GM21717 (cell line): Measurements from ENCODE around the gene TNFSF13.

ENCODE experiments used
- ATAC-seq: cut with Tn5 transposase; IDR thresholded peaks from one replicate; pipeline ENCODE4 v1.9.1; 2021; ENCODE audit warnings: mild to moderate bottlenecking, moderate library complexity; ENCODE audit not compliant: unreplicated experiment

The TNFSF13 gene

DNA sequence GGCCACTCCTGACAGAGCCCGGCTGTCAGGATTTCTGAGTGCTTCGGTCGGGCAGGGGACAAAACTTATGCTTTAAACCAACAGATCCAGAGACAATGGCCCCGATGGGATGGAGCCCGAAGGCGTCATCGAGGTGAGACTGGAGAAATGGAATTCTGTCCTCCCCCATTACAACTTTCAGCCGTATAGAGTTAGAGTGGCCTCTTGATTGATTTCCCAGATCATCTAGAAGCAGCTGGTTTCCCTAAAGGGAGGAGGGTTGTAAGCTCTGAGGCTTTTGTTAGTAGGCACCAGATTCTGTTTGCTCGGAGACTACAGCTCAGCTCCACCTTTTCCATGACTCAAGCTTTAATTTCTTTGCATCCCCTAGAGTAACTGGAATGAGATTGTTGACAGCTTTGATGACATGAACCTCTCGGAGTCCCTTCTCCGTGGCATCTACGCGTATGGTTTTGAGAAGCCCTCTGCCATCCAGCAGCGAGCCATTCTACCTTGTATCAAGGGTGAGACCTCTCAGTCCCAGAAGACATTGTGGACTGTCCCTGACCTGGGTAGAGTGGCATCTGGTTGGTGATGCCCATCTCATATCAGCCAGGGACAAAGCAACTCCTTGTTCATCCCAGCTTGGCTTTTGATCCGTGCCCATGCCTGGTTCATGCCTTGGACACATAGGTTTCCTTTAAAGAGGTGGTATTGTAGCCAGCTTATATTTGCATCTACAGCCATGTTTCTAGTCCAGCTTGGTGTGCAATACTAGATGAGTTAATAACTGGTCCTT lies 15.8 kb downstream of the TNFSF13 start:
- ATAC-seq, result no peak

DNA sequence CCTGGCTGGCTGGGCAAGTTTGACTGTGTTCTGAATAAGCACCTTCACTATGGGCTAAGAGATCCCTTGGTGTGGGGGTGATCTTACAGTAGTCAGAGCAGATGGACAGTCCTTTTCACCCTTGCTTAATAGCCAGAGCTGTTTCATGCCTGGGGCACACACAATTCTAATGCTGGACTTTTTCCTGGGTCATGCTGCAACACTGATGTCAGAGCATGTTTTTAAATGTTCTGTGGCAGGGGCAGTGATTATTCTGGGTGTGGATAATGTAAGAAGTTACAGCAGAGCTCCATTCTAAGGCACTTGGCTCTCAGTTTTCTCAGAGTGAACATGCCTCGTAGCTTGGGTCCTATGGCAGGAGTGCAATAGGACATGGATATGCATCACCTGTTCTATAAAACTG lies 16.9 kb downstream of the TNFSF13 start:
- ATAC-seq, result no peak

DNA sequence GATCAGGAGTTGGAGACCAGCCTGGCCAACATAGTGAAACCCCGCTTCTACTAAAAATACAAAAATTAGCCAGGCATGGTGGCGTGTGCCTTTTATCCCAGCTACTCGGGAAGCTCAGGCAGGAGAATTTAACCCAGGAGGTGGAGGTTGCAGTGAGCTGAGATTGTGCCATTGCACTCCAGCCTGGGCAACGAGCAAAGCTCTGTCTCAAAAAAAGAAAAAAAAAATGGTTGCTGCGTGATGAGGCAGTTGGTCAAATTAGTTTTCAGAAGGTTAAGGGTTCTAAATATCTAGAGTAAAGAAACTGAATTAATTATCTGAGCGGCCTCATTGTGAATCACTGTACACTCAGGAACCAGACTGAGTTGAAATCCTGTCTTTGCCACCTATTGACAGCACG lies 17.4 kb downstream of the TNFSF13 start:
- no peak for ATAC-seq

DNA sequence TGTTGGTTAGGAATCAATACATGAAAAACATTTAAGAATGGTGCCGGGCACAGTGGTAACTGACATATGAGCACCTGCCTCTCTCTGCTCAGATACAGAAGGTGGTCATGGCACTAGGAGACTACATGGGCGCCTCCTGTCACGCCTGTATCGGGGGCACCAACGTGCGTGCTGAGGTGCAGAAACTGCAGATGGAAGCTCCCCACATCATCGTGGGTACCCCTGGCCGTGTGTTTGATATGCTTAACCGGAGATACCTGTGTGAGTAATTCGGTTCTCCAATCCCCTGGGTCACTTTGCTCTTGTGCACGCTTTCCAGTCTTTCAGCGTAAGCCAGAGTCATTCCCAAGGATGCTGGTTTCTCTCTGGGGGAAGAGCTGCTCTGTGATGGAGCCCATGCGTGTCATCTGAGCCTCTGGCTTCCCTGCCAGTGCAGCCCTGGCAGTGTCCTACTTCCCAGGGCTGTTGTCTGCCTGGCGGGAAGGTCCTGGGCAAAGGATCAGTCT lies 17.9 kb downstream of the TNFSF13 start:
- no peak for ATAC-seq

DNA sequence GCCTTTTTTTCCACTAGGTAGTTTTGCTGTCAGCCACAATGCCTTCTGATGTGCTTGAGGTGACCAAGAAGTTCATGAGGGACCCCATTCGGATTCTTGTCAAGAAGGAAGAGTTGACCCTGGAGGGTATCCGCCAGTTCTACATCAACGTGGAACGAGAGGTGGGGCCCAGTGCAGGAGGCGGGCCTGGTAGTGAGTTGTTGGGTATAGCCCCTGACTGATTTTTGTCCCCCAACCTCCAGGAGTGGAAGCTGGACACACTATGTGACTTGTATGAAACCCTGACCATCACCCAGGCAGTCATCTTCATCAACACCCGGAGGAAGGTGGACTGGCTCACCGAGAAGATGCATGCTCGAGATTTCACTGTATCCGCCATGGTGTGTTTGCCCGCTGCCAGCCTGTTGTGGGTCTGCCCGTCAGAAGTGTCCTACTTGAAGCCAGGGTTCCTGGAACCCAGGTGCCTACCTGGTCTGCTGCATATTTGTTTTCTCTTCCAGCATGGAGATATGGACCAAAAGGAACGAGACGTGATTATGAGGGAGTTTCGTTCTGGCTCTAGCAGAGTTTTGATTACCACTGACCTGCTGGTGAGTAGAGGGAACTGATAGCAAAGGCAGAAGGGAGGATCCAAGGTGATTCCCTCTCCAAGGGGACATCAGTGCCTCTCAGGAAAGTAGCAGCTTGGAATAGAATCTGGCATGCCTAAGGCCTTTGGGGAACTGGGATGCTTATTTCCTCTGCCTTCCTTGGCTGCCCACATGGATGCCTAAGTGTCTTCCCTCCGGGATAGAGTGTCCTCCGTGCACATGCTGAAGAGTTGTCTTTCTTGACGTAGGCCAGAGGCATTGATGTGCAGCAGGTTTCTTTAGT lies 19.0 kb downstream of the TNFSF13 start:
- no peak for ATAC-seq

DNA sequence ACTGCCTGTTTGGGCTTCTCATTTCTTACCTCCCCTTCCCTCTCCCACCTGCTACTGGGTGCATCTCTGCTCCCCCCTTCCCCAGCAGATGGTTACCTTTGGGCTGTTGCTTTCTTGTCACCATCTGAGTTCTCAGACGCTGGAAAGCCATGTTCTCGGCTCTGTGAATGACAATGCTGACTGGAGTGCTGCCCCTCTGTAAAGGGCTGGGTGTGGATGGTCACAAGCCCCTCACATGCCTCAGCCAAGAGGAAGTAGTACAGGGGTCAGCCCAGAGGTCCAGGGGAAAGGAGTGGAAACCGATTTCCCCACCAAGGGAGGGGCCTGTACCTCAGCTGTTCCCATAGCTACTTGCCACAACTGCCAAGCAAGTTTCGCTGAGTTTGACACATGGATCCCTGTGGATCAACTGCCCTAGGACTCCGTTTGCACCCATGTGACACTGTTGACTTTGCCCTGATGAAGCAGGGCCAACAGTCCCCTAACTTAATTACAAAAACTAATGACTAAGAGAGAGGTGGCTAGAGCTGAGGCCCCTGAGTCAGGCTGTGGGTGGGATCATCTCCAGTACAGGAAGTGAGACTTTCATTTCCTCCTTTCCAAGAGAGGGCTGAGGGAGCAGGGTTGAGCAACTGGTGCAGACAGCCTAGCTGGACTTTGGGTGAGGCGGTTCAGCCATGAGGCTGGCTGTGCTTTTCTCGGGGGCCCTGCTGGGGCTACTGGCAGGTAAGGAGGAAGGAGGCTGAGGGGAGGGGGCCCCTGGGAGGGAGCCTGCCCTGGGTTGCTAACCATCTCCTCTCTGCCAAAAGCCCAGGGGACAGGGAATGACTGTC lies 20.7 kb downstream of the TNFSF13 start, which contains the start of gene CD68:
CD68 (plus strand) TSS at position 638 of the 833 bp plus-strand sequence; CDS start at position 678, 40 bp downstream.
- no peak for ATAC-seq

DNA sequence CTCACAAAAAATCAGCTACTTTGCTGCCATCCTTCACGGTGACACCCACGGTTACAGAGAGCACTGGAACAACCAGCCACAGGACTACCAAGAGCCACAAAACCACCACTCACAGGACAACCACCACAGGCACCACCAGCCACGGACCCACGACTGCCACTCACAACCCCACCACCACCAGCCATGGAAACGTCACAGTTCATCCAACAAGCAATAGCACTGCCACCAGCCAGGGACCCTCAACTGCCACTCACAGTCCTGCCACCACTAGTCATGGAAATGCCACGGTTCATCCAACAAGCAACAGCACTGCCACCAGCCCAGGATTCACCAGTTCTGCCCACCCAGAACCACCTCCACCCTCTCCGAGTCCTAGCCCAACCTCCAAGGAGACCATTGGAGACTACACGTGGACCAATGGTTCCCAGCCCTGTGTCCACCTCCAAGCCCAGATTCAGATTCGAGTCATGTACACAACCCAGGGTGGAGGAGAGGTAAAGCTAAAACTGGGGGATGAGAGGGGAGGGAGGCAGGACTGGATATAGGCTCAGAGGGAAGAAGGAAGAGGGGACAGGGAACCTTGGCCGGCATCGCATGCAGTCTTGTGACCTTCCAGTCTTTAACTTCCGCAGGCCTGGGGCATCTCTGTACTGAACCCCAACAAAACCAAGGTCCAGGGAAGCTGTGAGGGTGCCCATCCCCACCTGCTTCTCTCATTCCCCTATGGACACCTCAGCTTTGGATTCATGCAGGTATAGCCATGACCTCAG lies 21.5 kb downstream of the TNFSF13 start:
- no peak for ATAC-seq

DNA sequence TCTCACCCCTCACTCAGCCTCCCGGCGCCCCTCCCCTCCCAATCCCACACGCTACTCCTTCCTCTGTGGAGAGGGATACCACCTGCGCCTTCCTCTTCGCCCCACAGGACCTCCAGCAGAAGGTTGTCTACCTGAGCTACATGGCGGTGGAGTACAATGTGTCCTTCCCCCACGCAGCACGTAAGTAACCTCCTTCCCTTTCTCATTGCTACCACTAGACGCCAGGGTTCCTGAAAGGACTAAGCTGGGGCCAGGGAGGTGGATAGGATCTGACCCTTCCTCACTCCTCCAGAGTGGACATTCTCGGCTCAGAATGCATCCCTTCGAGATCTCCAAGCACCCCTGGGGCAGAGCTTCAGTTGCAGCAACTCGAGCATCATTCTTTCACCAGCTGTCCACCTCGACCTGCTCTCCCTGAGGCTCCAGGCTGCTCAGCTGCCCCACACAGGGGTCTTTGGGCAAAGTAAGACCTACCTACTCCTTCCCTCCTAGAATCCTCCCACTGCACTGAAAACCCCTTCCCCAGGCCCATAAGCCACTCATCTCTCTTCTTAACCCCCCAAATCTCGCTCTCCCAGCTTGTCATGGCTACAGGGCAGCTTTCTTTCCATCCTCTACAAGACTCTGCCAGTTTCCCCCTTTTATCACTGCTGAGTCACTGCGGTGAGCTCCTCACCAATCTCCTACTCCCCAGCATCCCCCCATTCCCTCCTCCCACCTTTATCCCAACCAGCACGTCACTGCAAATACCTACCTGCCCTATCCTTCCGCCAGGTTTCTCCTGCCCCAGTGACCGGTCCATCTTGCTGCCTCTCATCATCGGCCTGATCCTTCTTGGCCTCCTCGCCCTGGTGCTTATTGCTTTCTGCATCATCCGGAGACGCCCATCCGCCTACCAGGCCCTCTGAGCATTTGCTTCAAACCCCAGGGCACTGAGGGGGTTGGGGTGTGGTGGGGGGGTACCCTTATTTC lies 22.3 kb downstream of the TNFSF13 start:
- no peak for ATAC-seq

DNA sequence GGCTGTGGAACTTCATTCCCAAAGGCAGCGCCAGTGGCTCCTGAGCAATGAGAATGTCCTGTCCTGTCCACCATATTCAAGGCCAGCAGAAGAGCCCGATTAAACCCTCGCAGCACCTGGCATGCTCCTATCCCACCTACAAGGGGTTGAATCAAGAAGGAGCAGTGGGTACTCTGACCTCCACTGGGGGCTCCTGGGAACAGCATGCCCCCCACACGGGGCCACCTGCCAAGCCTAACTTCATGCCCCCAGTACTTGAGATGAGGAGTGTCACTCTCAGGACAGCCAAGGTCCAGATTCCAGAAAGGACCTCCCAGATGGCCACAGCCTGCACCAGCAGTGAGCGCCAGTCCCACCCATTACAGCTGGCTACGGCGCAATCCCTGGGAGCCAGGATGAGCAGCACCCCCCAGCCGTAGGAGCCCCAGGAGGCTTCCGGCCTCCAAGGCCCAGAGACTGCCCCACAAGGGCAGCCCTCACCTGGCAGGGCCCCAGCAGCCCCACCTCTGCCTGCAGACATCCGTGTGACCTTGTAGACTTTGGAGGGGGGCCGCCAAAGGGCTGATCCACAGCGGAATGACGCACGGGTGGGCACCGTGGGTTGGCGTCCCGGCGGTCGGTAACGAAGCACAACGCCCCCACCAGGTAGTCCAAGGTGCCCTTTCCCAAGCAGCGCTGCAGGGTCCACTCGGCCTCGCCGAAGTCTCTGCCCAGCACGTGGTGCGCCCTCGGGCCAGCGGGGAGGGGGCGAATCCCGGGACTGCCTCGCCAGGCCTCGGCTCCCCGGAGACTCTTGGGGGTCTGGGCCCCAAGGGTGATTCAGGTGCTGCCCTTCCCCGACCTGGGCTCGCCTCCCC lies 24.1 kb downstream of the TNFSF13 start:
- ATAC-seq, result no peak

DNA sequence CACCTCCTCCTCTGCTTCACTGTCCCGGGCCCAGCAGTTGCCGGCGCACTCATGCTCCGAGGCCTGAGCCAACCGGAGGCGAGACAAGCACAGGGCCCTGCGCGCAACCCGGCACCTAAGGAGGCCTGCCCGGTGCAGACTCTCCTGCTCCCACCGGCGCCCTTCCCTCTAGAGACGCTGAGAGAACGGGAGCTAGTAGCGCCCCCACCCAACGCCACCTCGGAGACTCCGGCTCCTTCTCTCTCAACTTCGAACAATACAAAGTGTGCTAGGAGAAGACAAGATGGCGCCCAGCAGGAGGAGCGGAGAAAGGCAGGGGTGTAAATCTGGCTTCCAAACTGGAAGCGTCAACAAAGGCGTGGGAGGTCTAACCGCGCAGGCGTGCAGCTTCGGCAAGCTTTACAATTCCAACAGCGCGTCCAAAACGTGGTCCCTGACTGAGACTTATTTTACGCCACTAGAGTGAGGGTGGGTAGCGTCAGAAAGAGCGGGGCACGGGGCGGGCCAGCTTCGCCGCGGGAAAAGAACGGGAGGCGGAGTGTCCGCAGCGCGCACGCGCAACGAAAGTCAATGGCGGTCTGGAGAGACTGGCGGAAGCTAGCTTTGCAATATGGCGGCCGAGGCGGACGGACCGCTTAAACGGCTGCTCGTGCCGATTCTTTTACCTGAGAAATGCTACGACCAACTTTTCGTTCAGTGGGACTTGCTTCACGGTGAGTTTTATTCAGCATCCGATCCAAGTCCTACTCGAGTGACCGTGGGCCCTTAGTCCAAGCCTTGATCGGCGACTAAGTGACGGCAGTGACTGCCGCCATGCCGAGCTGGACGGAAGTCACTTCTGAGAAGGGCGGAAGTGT lies 24.9 kb downstream of the TNFSF13 start, which contains the start of gene MPDU1:
MPDU1 (plus strand) TSS at position 600 of the 857 bp plus-strand sequence; CDS start at position 611, 11 bp downstream.
- ATAC-seq, result peak; percentile 57

DNA sequence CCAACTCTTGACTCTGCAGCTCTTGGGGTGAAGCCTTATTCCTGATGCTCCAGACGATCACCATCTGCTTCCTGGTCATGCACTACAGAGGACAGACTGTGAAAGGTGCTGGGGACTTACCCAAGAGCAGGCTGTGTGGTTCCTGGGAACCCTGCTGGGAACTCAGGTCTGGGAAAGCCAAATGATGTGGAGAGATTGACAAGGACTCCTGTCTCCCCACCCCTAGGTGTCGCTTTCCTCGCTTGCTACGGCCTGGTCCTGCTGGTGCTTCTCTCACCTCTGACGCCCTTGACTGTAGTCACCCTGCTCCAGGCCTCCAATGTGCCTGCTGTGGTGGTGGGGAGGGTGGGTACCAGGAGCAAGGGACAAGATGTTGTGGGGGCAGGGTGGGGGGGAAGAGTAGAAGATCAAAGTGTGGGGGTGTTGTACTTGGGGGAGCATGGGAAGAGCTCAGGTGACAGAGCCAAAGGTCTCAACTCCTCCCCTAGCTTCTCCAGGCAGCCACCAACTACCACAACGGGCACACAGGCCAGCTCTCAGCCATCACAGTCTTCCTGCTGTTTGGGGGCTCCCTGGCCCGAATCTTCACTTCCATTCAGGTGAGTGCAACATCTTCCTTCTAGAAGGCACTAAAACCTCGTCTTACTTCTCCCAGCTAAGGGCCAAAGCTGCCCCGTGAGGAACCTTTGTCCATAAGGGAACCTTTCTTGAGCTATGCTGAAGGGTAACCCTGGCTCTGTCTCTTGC lies 28.3 kb downstream of the TNFSF13 start:
- ATAC-seq, result no peak

DNA sequence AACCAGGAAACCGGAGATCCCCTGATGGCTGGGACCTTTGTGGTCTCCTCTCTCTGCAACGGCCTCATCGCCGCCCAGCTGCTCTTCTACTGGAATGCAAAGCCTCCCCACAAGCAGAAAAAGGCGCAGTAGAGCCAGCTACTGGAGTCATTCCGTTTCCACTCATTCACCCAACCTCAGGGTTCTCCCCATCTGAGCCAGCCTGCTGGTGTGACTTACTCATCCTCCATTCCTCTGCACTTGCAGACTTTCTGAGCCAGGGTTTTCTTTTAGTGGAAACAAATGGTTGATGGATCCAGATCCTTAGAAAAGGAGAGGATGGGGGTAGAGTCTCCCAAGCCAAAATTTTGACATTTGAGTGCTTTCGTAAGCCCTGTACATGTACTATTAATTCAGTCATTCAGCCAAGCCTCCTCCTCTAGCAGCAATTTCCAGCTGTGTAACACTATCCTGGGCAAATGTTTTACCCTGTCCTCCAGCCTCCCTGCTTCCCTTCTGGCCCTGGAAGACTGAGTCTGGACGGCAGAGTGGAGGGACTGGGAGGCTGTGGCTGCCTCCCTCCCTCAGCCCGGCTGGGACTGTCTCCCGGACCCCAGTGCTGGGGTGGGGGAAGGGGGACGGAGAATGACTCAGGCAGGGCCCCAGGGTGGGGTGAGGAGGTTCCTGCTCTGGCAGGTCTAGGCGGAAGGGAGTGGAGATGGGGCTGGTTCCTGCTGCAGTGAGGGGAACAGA lies 29.0 kb downstream of the TNFSF13 start:
- ATAC-seq, result no peak

DNA sequence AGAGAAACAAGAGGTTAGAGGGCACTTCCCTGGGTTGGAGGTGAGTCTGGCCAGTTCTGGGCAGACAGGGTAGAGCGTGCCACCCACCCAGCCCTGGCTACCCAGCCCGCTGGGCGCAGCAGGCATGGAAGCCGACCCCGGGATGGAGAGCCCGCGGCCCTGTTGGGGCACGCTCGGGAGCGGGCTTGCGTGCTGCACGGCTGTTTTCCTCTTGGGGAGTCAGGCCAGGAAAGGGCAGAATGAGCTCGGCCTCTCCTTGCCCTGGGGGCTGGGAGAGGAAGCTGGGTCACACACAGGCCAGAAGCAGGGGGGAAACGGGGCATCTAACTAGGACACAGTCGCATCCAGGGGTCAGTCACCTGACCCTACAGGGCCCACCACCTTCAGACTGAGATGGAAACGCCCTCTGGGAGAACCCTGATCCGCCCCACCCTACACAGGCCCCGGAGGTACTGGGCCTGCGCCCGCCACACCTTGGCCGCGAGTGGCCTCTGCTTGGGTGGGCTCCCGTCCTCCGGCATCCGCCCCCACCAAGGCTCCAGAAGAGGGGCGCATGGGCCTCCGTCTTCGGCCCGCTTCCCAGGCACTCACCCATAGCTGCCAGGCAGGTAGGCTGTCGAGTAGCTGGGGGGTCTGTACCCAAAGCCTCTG lies 30.1 kb downstream of the TNFSF13 start:
- ATAC-seq, result no peak

DNA sequence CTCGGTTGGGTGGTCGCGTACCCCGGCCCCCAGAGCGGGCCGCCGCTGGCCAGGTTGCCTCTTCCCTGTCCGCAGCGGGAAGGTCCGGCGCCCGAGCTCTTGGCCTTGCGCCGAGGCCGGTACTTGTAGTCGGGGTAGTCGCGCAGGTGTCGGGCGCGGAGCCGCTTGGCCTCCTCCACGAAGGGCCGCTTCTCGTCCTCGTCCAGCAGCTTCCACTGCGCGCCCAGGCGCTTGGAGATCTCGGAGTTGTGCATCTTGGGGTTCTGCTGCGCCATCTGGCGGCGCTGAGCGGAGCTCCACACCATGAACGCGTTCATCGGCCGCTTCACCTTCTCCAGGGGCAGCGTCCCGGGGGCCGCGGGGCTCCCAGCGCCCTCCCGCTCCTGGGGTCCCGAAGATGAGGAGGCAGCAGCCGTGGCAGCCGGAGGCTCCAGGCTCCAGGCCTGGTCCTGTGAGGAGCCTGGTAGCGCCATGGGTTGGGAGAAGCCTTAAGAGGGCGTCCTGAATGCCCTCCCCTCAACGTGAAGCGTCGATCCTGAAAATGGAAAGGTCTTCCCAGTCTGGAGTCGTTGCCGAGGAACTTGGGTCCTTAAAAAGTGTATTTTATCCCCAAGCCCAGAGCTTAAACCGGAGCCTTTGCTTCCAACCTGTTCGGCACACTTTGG lies 30.8 kb downstream of the TNFSF13 start:
- ATAC-seq, result no peak
